Mesendoderm (in vitro differentiated cells): Measurements from ENCODE around the gene THSD4.

Experiments used
- DNase-seq: peaks from one replicate; pipeline ENCODE4 v3.0.0; 2013
- H2AK5ac ChIP-seq: 2 replicates; pipeline ENCODE4 v1.6.1; 2013; ENCODE audit warnings: low read length, inconsistent platforms
- H2BK120ac ChIP-seq: 2 replicates; pipeline ENCODE4 v1.6.1; 2013; ENCODE audit warnings: low read depth, mild to moderate bottlenecking, low read length, moderate library complexity, mixed read lengths
- H2BK15ac ChIP-seq: replicated peaks from 2 replicates; pipeline ENCODE4 v1.6.1; 2013; ENCODE audit warnings: low read depth, mild to moderate bottlenecking, moderate library complexity
- H2BK5ac ChIP-seq: 2 replicates; pipeline ENCODE4 v1.6.1; 2013; ENCODE audit warnings: low read length, inconsistent platforms
- H3K18ac ChIP-seq: 2 replicates; pipeline ENCODE4 v1.6.1; 2013; ENCODE audit warnings: mild to moderate bottlenecking, low read length, mixed read lengths
- H3K23ac ChIP-seq: one replicate; pipeline ENCODE4 v1.6.1; 2013; ENCODE audit warnings: low read length
- H3K27ac ChIP-seq: 2 replicates; pipeline ENCODE4 v1.5.1; 2013; ENCODE audit warnings: low read depth, mild to moderate bottlenecking, inconsistent platforms, low read length, moderate library complexity
- H3K27me3 ChIP-seq: 2 replicates; pipeline ENCODE4 v1.6.1; 2013; ENCODE audit warnings: low read length, control low read depth, mild to moderate bottlenecking, inconsistent platforms; ENCODE audit not compliant: insufficient read depth, poor library complexity
- H3K36me3 ChIP-seq: 2 replicates; pipeline ENCODE4 v1.6.1; 2013; ENCODE audit warnings: low read length, inconsistent platforms; ENCODE audit not compliant: control insufficient read depth, insufficient read depth
- H3K4ac ChIP-seq: one replicate; pipeline ENCODE4 v1.6.1; 2013; ENCODE audit warnings: low read depth, mild to moderate bottlenecking, low read length, moderate library complexity
- H3K4me1 ChIP-seq: 2 replicates; pipeline ENCODE4 v1.6.1; 2013; ENCODE audit warnings: low read depth, low read length, inconsistent platforms; ENCODE audit not compliant: control insufficient read depth
- H3K4me2 ChIP-seq: 2 replicates; pipeline ENCODE4 v1.6.1; 2013; ENCODE audit warnings: low read length
- H3K4me3 ChIP-seq: 2 replicates; pipeline ENCODE4 v1.5.1; 2013; ENCODE audit warnings: mild to moderate bottlenecking, low read length
- H3K56ac ChIP-seq: one replicate; pipeline ENCODE4 v1.6.1; 2013; ENCODE audit warnings: low read length
- H3K79me1 ChIP-seq: 2 replicates; pipeline ENCODE4 v1.6.1; 2013; ENCODE audit warnings: low read length, inconsistent platforms
- H3K79me2 ChIP-seq: 2 replicates; pipeline ENCODE4 v1.6.1; 2013; ENCODE audit warnings: mild to moderate bottlenecking, low read length; ENCODE audit not compliant: control insufficient read depth, insufficient read depth
- H3K9ac ChIP-seq: 2 replicates; pipeline ENCODE4 v1.6.1; 2013; ENCODE audit warnings: low read length, inconsistent platforms
- H4K5ac ChIP-seq: one replicate; pipeline ENCODE4 v1.6.1; 2013; ENCODE audit warnings: low read length
- H4K8ac ChIP-seq: one replicate; pipeline ENCODE4 v1.6.1; 2013; ENCODE audit warnings: low read depth, mild to moderate bottlenecking, control low read depth, low read length, moderate library complexity
- WGBS: extraction: QIAGEN DNeasy Blood & Tissue Kit; methylation state at CpG from one replicate; pipeline ENCODE4 v1.1.7; 2013; ENCODE audit warnings: low lambda C conversion rate, missing lambda C conversion rate; ENCODE audit not compliant: insufficient coverage; ENCODE audit errors: extremely low coverage; 5-methylcytosine and 5-hydroxymethylcytosine counted together

Gene THSD4

DNA sequence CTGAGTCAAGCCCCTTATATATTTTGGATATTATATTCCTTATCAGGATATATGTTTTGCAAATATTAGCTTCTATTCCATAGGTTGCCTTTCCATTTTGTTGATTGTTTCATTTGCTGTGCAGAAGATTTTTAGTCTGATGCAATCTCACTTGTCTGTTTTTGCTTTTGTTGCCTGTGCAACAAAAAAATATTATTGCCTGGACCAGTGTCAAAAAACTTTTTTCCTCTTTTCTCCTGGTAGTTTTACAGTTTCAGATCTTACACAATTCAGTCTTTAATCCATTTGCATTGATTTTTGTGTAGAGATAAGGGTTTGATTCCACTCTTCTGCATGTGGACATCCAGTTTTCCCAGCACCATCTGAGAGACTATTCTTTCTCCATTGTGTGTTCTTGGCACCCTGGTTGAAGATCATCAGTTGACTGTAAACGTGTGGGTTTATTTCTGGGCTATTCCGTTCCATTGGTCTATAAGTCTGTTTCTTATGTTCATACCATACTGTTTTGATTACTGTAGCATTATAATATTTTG is 466.2 kb downstream of the THSD4 start:
- Histone ChIP-seq H3K27me3 (no peaks in the 10 kb centered on the region), H3K4me3 (no peak overlapping the region), H3K4me2 (no peak overlapping the region), H2BK120ac (no peak overlapping the region), H2BK5ac (no peak overlapping the region), H3K23ac (no peak overlapping the region), H3K79me2 (no peaks in the 10 kb centered on the region), H2BK15ac (no peak overlapping the region), H2AK5ac (no peak overlapping the region), H4K8ac (no peak overlapping the region), H3K4me1 (no peaks in the 10 kb centered on the region), H3K36me3 (no peaks in the 10 kb centered on the region), H3K56ac (no peak overlapping the region), H4K5ac (no peak overlapping the region), H3K4ac (no peak overlapping the region), H3K9ac (no peak overlapping the region), H3K79me1 (no peaks in the 10 kb centered on the region), H3K18ac (no peak overlapping the region), H3K27ac (no peak overlapping the region)
- no CpG with 5 or more reads among the region's 2 CpGs for WGBS
- DNase-seq: no peak

- Histone ChIP-seq H4K5ac (no peak overlapping the region), H3K36me3 (no peaks in the 10 kb centered on the region), H4K8ac (no peak overlapping the region), H3K27me3 (no peaks in the 10 kb centered on the region), H3K56ac (no peak overlapping the region), H3K27ac (no peak overlapping the region), H3K9ac (no peak overlapping the region), H3K4ac (no peak overlapping the region), H3K4me3 (no peak overlapping the region), H2BK120ac (no peak overlapping the region), H2BK5ac (no peak overlapping the region), H3K4me1 (no peaks in the 10 kb centered on the region), H3K18ac (no peak overlapping the region), H3K23ac (no peak overlapping the region), H3K79me2 (no peaks in the 10 kb centered on the region), H3K79me1 (no peaks in the 10 kb centered on the region), H2AK5ac (no peak overlapping the region), H2BK15ac (no peak overlapping the region), H3K4me2 (no peak overlapping the region)
- no CpG with 5 or more reads among the region's 2 CpGs for WGBS
- no peak for DNase-seq
These were observed 469.9 kb downstream of the THSD4 start for GRCh38 chr15:71585159-71585558.

DNA sequence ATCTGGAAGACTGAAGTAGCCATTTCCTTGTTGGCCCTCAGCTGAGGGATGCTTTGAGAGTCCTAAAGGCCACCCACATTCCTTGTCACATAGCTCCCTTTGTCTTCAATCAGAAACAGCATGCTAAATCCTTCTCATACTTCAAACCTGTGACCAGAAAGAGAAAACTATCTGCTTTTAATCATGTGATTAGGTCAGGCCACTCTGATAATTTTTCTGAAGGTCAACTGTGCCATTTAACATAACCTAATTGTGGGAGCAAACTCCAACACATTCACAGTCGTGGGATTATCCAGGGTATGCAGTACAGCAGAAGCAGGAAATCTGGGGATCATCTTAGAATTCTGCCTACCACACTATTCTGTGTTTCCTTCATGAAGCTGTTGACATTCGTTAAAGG is 471.2 kb downstream of the THSD4 start:
- no peak overlapping the region for H3K27ac ChIP-seq

GRCh38 chr15:71588746-71589145 is 473.5 kb downstream of the THSD4 start:
- DNase-seq: peak; percentile 70
- Histone ChIP-seq H3K79me2 (no peaks in the 10 kb centered on the region), H3K27me3 (no peaks in the 10 kb centered on the region), H3K56ac (no peak overlapping the region), H3K36me3 (no peaks in the 10 kb centered on the region), H2BK120ac (no peak overlapping the region), H4K5ac (no peak overlapping the region), H3K9ac (no peak overlapping the region), H3K4me2 (no peak overlapping the region), H3K79me1 (no peaks in the 10 kb centered on the region), H3K4me3 (no peak overlapping the region), H3K18ac (no peak overlapping the region), H2BK15ac (no peak overlapping the region), H2BK5ac (no peak overlapping the region), H3K23ac (no peak overlapping the region), H3K4me1 (no peaks in the 10 kb centered on the region), H3K4ac (no peak overlapping the region), H4K8ac (no peak overlapping the region), H3K27ac (no peak overlapping the region), H2AK5ac (no peak overlapping the region)

More for the DNA sequence above, 471.2 kb downstream of the THSD4 start:
- Histone ChIP-seq H3K9ac (no peak overlapping the region), H3K27me3 (no peaks in the 10 kb centered on the region), H2BK5ac (no peak overlapping the region), H2BK120ac (no peak overlapping the region), H2AK5ac (no peak overlapping the region), H3K4me1 (no peaks in the 10 kb centered on the region), H2BK15ac (no peak overlapping the region), H3K4me3 (no peak overlapping the region), H3K56ac (no peak overlapping the region), H3K36me3 (no peaks in the 10 kb centered on the region), H4K8ac (no peak overlapping the region), H3K79me1 (no peaks in the 10 kb centered on the region), H3K79me2 (no peaks in the 10 kb centered on the region), H3K23ac (no peak overlapping the region), H3K4ac (no peak overlapping the region), H3K4me2 (no peak overlapping the region), H4K5ac (no peak overlapping the region), H3K18ac (no peak overlapping the region)
- DNase-seq: no peak
- no CpG with 5 or more reads among the region's 2 CpGs for WGBS

GRCh38 chr15:71591057-71591456 is 475.8 kb downstream of the THSD4 start:
- Histone ChIP-seq H2BK15ac (no peak overlapping the region), H4K5ac (no peak overlapping the region), H3K79me2 (no peaks in the 10 kb centered on the region), H4K8ac (no peak overlapping the region), H3K79me1 (no peaks in the 10 kb centered on the region), H3K4me3 (no peak overlapping the region), H2BK120ac (no peak overlapping the region), H2AK5ac (no peak overlapping the region), H3K9ac (no peak overlapping the region), H3K56ac (no peak overlapping the region), H2BK5ac (no peak overlapping the region), H3K4me1 (no peaks in the 10 kb centered on the region), H3K18ac (no peak overlapping the region), H3K23ac (no peak overlapping the region), H3K27me3 (no peaks in the 10 kb centered on the region), H3K36me3 (no peaks in the 10 kb centered on the region), H3K4ac (no peak overlapping the region), H3K4me2 (no peak overlapping the region), H3K27ac (no peak overlapping the region)
- DNase-seq: peak; percentile 29
- WGBS: no CpG with 5 or more reads among the region's 3 CpGs

- H2BK5ac ChIP-seq: no peak overlapping the region
- no peak overlapping the region for H3K56ac ChIP-seq
- no peaks in the 10 kb centered on the region for H3K27me3 ChIP-seq
- no peak overlapping the region for H4K5ac ChIP-seq
- no peak overlapping the region for H3K4me2 ChIP-seq
- no peak overlapping the region for H3K18ac ChIP-seq
- no peak overlapping the region for H3K27ac ChIP-seq
- H3K79me1 ChIP-seq: no peaks in the 10 kb centered on the region
- WGBS: no CpG with 5 or more reads among the region's 6 CpGs
- H3K23ac ChIP-seq: peak overlapping the region; percentile 29
- H3K4ac ChIP-seq: no peak overlapping the region
- H3K79me2 ChIP-seq: no peaks in the 10 kb centered on the region
- no peak overlapping the region for H4K8ac ChIP-seq
- H2BK120ac ChIP-seq: no peak overlapping the region
- H3K4me3 ChIP-seq: no peak overlapping the region
- H2AK5ac ChIP-seq: no peak overlapping the region
- no peak overlapping the region for H2BK15ac ChIP-seq
- DNase-seq: no peak
- no peaks in the 10 kb centered on the region for H3K4me1 ChIP-seq
- no peaks in the 10 kb centered on the region for H3K36me3 ChIP-seq
- no peak overlapping the region for H3K9ac ChIP-seq
These were observed 476.9 kb downstream of the THSD4 start for GRCh38 chr15:71592203-71592602.
